ENCODE results near the gene UBE2L3.

GRCh38 chr22:21589396-21589795, 21.9 kb downstream of the UBE2L3 start:
- TF ChIP-seq CTCF (IDR thresholded peaks at IDR 0.05; ENCODE audit: borderline replicate concordance, extremely low read depth, low read length, poor library complexity, severe bottlenecking) (no peak), EZH2 (IDR thresholded peaks at IDR 0.05; ENCODE audit: borderline replicate concordance, low read depth, low read length, severe bottlenecking) (no peak)
